ENCODE results near the gene TEF.

TEF gene

DNA sequence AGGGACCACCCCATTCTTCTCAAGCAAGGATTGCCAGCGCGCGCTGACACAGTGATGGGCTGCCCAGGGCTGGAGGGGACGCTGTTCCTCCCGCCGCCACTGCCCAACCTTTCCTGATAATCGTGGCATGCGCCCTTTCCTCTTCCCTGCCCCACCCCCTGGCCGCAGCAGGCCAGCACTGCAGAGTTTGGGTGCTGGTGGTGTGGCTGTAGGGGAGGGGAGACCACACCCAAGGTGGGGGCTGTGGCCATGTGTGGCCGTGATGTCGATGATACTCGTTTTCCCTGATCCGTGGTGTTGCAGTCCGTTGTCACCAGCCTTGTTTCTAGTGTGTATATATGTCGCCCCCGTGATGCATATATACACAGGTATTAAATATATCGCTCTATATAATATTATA lies 22.8 kb upstream of the TEF start:
- H3K4me3 ChIP-seq (ENCODE audit: control insufficient read depth, low read depth, low read length): no peak overlapping the region
- TF ChIP-seq, protein P1, sequence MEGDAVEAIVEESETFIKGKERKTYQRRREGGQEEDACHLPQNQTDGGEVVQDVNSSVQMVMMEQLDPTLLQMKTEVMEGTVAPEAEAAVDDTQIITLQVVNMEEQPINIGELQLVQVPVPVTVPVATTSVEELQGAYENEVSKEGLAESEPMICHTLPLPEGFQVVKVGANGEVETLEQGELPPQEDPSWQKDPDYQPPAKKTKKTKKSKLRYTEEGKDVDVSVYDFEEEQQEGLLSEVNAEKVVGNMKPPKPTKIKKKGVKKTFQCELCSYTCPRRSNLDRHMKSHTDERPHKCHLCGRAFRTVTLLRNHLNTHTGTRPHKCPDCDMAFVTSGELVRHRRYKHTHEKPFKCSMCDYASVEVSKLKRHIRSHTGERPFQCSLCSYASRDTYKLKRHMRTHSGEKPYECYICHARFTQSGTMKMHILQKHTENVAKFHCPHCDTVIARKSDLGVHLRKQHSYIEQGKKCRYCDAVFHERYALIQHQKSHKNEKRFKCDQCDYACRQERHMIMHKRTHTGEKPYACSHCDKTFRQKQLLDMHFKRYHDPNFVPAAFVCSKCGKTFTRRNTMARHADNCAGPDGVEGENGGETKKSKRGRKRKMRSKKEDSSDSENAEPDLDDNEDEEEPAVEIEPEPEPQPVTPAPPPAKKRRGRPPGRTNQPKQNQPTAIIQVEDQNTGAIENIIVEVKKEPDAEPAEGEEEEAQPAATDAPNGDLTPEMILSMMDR (IDR thresholded peaks at IDR 0.05; ENCODE audit: control insufficient read depth, insufficient read depth, low read depth, low read length, missing control alignments): no peak
- no peak for DNase-seq (ENCODE audit: low read depth)

DNA sequence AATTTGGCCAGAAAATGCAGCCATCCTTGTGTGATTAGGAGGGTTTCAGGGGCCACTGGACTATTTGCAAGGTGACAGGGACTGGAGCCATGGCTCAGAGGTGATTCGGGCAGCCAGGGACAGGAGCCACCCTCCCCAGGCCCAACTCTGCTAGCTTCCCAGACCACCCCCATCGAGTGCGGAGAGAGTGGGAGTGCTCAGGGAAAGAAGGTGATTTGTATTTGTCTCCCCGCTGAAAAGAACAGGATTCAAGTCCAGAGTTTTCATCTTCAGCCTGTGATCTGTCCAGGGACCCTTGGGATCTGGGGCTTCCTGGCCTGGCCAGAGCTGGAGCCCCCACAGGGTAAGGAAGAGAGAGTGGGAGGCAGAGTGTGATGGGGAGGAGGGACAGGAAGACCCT lies 22.4 kb upstream of the TEF start:
- H3K4me3 ChIP-seq (ENCODE audit: control insufficient read depth, low read depth, low read length): no peak overlapping the region
- no peak for DNase-seq (ENCODE audit: low read depth)
- TF ChIP-seq, protein P1 (IDR thresholded peaks at IDR 0.05; ENCODE audit: control insufficient read depth, insufficient read depth, low read depth, low read length, missing control alignments): no peak

DNA sequence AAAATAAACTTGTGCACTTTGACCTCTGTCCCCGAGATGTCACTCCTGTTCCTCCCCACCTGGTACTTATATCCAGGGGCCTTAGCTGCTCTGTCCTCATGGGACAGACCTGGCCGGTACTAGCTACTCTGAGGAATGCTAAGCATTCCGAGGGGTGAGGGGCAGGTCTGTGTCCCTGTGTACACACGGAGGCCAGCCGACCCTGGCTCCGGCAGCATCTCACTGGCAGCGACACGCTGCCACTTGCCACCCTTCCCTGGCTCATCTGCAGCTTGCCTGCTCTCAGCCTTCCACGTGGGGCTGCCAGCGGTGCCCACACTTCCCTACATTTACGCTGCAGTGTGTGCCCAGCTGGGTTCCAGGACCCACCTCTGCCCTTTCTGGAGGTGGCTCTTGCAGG lies 21.6 kb upstream of the TEF start:
- no peak for DNase-seq (ENCODE audit: low read depth)
- TF ChIP-seq, protein P1 (IDR thresholded peaks at IDR 0.05; ENCODE audit: control insufficient read depth, insufficient read depth, low read depth, low read length, missing control alignments): no peak
- no peak overlapping the region for H3K4me3 ChIP-seq (ENCODE audit: control insufficient read depth, low read depth, low read length)

DNA sequence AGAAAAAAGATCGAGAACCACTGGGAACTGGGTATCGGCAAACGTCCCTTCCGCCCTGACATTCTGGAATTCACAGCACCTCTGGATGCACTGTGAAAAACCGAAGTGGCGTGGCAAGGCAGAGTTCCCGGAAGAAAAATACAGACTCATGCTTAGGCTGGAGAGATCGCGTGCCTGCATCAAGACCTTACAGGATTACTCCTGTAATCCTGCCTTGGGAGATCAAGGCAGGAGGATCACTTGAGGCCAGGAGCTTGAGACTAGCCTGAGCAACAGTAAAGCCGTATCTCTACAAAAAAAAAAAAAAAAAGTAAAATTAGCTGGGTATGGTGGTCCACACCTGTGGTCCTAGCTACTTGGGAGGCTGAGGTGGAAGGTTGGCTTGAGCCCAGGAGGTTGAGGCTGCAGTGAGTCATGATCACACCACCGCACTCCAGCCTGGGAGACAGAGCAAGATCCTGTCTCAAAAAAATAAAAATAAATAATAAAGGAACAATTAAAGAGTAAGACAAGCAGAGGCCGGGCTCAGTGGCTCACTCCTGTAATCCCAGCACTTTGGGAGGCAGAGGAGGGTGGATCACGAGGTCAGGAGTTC lies 19.9 kb upstream of the TEF start:
- H3K4me3 ChIP-seq (ENCODE audit: control insufficient read depth, low read depth, low read length): no peak overlapping the region
- TF ChIP-seq, protein P1 (IDR thresholded peaks at IDR 0.05; ENCODE audit: control insufficient read depth, insufficient read depth, low read depth, low read length, missing control alignments): no peak
- no peak for DNase-seq (ENCODE audit: low read depth)

DNA sequence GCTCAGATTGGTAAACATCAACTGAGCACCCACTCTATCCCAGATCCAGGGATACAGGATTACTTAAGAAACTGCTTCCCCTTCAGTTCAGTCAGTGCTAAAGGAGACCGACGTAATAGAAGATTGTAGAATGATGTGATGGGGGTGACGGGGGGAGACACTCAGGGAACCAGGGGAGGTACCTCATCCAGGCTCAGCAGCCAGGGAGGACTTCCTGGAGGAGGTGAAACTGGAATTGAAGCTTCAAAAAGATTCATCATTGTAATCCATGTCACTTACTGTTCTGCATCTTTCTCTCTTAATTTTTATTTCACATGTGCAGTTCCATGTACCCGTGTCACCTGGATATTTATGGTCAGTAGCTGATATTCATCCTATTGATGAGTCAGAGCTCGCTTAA lies 19.1 kb upstream of the TEF start:
- no peak for DNase-seq (ENCODE audit: low read depth)
- TF ChIP-seq, protein P1 (IDR thresholded peaks at IDR 0.05; ENCODE audit: control insufficient read depth, insufficient read depth, low read depth, low read length, missing control alignments): no peak
- no peak overlapping the region for H3K4me3 ChIP-seq (ENCODE audit: control insufficient read depth, low read depth, low read length)

DNA sequence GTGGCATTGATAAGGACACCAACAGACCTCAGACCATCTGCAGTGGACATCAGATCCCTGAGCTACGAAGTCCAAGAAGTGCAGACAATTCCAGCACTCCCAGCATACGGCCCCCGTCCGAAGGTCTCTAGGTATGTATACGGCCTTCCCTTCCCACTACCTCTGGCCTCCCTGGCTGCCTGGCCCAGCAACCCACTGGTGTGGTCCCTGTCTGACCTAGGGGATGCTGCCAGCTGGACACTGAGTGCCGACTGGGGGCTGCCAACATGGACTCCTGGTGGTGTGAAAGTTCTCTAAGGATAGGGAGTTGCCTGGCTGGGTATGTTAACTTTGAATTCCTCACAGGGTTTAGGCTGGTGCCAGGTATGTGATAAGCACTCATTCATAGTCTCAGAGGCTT lies 17.5 kb upstream of the TEF start:
- TF ChIP-seq, protein P1 (IDR thresholded peaks at IDR 0.05; ENCODE audit: control insufficient read depth, insufficient read depth, low read depth, low read length, missing control alignments): no peak
- DNase-seq (ENCODE audit: low read depth): no peak
- no peak overlapping the region for H3K4me3 ChIP-seq (ENCODE audit: control insufficient read depth, low read depth, low read length)

DNA sequence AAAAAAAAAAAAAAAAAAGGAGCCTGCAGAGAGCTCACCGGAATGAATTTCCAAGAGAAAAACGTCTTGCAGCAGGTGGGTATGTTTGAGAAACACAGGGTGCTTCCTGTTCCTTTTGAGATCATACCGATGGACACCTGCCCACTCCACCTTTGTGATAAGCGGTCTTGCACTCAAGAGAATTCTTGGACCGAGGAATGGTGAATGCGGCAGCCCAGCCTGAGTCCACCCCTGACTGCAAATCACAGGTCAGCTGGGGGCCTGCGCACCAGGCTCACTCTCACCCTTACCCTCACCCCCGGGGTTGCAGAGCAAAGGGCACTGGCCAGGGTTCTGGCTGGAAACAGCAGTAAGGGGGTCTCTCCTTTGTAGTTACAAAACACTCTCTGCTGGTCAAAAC lies 16.8 kb upstream of the TEF start:
- no peak overlapping the region for H3K4me3 ChIP-seq (ENCODE audit: control insufficient read depth, low read depth, low read length)
- DNase-seq (ENCODE audit: low read depth): no peak
- TF ChIP-seq, protein P1 (IDR thresholded peaks at IDR 0.05; ENCODE audit: control insufficient read depth, insufficient read depth, low read depth, low read length, missing control alignments): no peak
